ENCODE measurements around the gene RER1.

Gene RER1

GRCh38 chr1:2391041-2391930 lies at the start of gene RER1, which contains the start of gene MORN1:
TSS of gene RER1 (plus strand) at chr1:2391841. CDS start at chr1:2395791, 3,950 bp downstream.
TSS of gene MORN1 (minus strand) at chr1:2391554. CDS start at chr1:2391533, 21 bp downstream.
- DNase-seq = peak; percentile 94

DNA sequence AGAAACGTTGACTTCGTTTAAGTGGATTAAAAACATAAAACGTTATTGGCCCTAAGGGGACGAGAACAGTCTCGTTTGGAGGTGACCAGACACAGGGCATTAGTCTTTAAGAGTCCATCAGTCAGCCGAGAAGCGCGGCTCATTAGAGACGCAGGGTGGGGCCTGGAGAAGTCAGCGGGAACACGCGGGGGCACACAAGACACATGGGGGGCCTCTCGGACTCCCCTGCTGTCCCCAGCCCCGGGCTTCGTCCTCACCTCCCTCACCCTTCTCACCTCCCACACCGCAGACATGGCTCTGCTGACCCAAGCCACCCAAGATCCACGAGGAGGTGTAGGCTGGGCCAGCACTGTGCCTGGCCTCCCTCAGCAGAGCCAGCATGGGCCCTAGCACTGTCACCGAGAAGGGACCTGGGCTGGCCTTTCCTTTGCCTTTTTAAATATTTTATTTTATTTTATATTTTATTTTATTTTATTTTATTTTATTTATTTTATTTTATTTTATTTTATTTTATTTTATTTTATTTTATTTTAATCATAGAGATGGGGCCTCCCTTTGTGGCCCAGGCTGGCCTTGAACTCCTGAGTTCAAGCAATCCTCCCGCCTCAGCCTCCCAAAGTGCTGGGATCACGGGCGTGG lies 49.1 kb upstream of the RER1 start:
- no peak for DNase-seq

- no peak for DNase-seq
Observed at GRCh38 chr1:2343023-2343935, 48.4 kb upstream of the RER1 start.

GRCh38 chr1:2344121-2344681 lies 47.4 kb upstream of the RER1 start:
- no peak for DNase-seq

DNA sequence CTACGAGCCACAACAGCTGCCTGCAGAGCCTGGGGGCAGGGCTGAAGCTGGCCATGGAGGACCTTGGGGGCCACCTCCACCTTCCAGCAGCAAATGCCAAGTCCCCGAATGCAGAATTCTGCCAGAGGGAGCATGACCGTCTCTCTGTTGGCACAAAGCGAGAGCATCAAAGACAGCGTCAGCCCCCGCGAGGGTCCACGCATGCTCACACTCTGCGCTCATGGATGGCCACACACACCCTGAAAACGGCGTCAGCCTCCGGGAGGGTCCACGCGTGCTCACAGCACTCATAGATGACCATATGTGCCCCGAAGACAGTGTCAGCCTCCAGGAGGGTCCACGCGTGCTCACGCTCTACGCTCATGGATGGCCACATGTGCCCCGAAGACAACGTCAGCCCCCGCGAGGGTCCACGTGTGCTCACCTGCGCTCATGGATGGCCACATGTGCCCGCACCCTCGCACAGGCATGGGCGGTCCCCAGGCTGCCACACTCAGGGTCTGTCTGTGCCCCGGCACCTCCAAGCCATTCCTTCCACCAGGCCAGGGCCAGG lies 46.8 kb upstream of the RER1 start:
- no peak for DNase-seq

- no peak for DNase-seq
Observed at GRCh38 chr1:2345297-2346075, 46.2 kb upstream of the RER1 start.

GRCh38 chr1:2346691-2347408 lies 44.8 kb upstream of the RER1 start:
- no peak for DNase-seq

- no peak for DNase-seq
Observed at GRCh38 chr1:2347409-2347785, 44.2 kb upstream of the RER1 start.

- no peak for DNase-seq
Observed at GRCh38 chr1:2347896-2348295, 43.7 kb upstream of the RER1 start.

DNA sequence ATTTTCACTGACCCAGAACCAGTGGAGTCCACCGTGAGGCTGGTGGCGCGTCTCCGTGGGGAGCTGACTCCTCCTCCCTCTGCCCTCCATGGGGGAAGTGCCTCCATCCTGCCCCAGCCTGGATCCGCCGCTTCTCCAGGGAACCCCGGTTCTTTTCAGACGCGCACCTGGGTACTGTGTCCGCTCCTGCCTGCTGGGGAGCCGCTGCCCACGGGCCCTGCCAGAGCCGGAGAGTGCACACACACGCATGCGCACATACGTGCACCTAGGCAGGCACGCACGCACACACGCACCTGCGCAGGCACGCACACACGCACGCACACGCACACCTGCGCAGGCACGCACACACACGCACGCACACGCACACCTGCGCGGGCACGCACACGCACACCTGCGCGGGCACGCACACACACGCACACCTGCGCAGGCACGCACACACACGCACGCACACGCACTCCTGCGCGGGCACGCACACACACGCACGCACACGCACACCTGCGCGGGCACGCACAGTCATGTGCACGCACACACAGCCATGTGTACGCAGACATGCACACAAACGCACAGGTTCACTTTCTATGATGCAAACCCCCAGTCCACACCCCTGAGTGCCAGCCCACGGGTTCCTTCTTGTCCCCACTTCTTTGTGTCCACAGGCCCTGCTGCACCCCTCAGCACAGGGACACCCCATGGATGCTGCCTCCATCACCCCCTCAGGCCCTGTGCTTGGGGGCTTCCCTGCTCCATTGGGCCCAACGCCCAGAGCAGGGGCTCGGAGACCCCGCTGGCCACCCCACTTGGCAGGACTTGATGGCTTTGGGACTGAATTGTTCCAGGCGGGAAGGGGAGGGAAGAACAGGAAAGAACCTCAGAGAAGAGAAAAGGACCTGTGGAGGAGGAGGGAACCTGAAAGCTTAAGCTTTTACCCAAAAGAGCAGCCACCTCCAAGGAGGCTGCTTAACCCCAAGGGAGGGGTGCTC lies 43.0 kb upstream of the RER1 start:
- no peak for DNase-seq

- DNase-seq = no peak
Observed at GRCh38 chr1:2349806-2350205, 41.8 kb upstream of the RER1 start.

DNA sequence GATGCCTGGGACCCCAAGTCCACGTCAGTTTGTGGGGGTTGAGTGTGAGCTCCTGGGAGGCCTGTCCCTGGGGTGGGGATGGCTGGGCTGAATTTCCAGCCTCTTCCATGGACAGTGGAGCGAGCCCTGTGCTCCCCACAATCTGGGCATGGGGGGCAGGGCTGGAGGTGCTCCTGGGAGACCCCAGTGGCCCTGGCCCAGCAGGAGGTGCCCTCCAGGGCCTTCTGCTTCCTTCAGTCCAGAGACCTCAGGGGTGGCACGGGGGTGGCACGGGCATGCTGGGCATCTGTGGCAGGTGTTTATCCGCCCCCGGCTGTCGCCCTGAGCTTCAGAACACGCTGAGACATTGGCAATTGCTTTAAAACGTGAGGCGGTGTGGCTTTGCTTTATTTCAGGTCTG lies 41.1 kb upstream of the RER1 start:
- DNase-seq = no peak

DNA sequence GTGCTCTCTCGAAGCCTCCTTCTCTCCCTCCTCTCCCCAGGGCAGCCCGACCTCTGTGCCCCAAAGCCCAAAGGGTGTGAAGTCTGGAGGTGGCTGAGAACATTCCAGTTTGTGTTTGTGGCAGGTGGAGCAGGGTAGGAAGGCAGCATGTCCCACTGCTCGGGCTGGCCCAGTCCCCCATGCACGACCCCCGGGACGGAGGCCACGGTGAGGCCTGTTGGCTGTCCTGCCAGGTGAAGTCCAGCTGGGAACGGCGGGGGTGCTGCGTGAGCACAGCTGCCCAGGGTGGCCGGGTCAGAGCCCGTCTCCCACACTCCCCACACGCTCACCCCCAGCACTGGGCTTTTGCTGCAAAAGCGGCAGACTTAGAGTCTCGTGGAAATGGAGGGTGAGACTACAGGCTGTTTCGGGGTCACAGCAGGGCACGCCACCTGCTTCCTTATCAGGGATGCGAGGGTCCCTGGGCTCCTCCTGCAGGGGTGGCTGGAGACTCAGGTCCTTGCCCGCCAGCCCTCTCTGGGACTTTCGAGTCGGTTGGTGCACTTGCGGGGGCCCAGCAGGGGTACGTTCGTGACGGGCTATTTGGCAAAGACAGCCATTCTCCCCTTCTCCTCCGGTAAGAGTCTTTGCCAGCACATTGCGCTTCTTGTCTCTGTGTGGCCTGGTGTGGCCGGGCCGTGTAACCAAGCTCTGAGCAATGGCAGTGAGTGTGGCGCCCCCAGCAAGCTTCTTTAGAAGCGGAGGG lies 40.6 kb upstream of the RER1 start:
- no peak for DNase-seq

DNA sequence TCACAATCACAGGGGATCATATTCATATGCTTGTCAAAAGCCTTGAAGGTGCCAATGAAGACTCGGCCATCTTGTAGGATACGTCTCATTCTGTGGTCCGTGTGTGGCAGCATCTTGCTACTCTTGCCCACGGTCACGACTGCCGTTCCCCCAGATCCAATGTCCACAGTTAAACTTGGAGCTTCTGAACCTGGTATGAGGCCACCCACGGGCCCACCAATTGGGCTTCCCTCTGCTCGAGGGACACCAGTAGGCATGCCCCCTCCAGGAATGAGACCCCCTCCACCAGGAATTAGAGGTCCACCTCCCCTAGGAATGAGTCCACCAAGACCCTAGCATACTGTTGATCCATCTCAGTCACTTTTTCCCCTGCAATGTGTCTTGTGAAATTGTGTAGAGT lies 39.9 kb upstream of the RER1 start:
- no peak for DNase-seq

DNA sequence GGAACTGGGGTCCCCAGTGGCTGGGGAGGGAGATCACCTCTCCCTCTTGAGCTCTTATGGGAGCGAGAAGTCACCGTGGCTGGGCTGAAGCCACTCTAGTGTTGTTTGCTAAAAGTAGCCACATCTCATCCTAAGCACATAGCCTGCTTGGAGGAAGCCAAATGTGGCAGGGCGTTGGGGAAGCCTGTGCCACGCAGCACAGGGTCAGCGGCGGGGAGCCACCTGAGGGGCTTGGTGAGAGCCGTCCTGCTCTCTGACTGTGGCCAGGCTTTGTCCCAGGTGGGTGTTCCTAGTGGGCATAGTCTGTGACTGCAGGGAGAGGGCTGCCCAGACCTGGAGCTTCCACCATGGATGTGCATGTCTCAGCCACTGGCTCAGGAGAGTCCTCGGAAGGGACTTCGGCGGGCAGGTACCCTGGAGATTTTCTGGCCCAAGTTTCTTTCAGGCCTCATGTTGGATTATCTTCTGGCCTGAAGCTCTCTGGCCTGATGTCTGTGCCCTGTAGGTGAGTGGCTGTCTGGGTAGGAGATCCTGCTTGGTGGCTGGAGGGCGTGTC lies 39.2 kb upstream of the RER1 start:
- DNase-seq = no peak

GRCh38 chr1:2352897-2353550 lies 38.6 kb upstream of the RER1 start:
- no peak for DNase-seq

- DNase-seq = no peak
Observed at GRCh38 chr1:2353551-2354438, 37.8 kb upstream of the RER1 start.
